Ishikawa (cell line): ENCODE results near the gene VPS25.

Experiments used
- CEBPB ChIP-seq: IDR thresholded peaks from 2 replicates; pipeline ENCODE4 v1.6.1; 2012
- CREB1 ChIP-seq: IDR thresholded peaks from 2 replicates; pipeline ENCODE4 v1.6.1; 2012; ENCODE audit warnings: low read depth
- EGR1 ChIP-seq: IDR thresholded peaks from 2 replicates; pipeline ENCODE4 v1.6.1; 2012
- EP300 ChIP-seq: IDR thresholded peaks from 2 replicates; pipeline ENCODE4 v1.6.1; 2012; ENCODE audit warnings: borderline replicate concordance
- FOXM1 ChIP-seq: IDR thresholded peaks from 2 replicates; pipeline ENCODE4 v1.6.1; 2012; ENCODE audit warnings: low read depth, borderline replicate concordance
- NFIC ChIP-seq: IDR thresholded peaks from 2 replicates; pipeline ENCODE4 v1.6.1; 2012
- RAD21 ChIP-seq: IDR thresholded peaks from 2 replicates; pipeline ENCODE4 v1.6.1; 2012; ENCODE audit warnings: low read depth
- REST ChIP-seq: IDR thresholded peaks from 2 replicates; pipeline ENCODE4 v1.6.1; 2012; ENCODE audit warnings: low read depth, mild to moderate bottlenecking
- TAF1 ChIP-seq: IDR thresholded peaks from 2 replicates; pipeline ENCODE4 v1.6.1; 2012; ENCODE audit warnings: low read depth, mild to moderate bottlenecking
- TCF12 ChIP-seq: IDR thresholded peaks from 2 replicates; pipeline ENCODE4 v1.6.1; 2012; ENCODE audit warnings: low read depth
- TEAD4 ChIP-seq: IDR thresholded peaks from 2 replicates; pipeline ENCODE4 v1.6.1; 2012
- USF1 ChIP-seq: IDR thresholded peaks from 2 replicates; pipeline ENCODE4 v1.6.1; 2012
- YY1 ChIP-seq: IDR thresholded peaks from 2 replicates; pipeline ENCODE4 v1.6.1; 2012; ENCODE audit warnings: low read depth
- ZBTB7A ChIP-seq: IDR thresholded peaks from 2 replicates; pipeline ENCODE4 v1.6.1; 2012; ENCODE audit warnings: low read depth
- TF ChIP-seq, protein P1 (sequence below): IDR thresholded peaks from 2 replicates; pipeline ENCODE4 v1.6.1; 2012

VPS25 gene

GRCh38 chr17:42787266-42787665 lies 14.0 kb downstream of the VPS25 start:
- TF ChIP-seq YY1, result no peak
- TF ChIP-seq TEAD4, result no peak
- TF ChIP-seq TAF1, result no peak
- TF ChIP-seq RAD21, result no peak
- TF ChIP-seq NFIC, result no peak

DNA sequence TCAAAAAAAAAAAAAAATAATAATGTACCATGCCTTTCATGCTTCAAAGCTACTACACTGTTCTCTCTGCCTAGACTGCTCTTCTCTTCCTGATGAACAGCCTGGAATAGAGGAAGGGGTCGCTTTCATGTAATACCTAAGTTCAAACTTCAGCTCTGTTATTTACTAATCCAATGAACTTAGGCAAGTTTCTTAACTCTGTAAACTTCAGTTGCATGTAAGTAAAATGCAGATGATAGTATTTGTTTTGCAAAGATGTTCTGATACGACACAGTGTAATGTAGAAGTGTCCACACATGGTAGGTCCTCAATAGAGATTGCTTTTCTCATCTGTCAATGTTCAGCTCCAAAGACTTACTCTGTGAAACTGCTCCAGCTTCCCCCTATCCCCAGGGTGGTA lies 18.7 kb downstream of the VPS25 start:
- TF ChIP-seq REST, result no peak
- TF ChIP-seq EGR1, result no peak
- no peak for TF ChIP-seq TCF12
- TF ChIP-seq, protein P1, sequence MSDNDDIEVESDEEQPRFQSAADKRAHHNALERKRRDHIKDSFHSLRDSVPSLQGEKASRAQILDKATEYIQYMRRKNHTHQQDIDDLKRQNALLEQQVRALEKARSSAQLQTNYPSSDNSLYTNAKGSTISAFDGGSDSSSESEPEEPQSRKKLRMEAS, result no peak
- no peak for TF ChIP-seq ZBTB7A
- TF ChIP-seq YY1, result no peak
- no peak for TF ChIP-seq NFIC
- TF ChIP-seq FOXM1, result no peak
- no peak for TF ChIP-seq CEBPB
- TF ChIP-seq TAF1, result no peak
- TF ChIP-seq EP300, result no peak
- no peak for TF ChIP-seq RAD21
- TF ChIP-seq USF1, result no peak
- no peak for TF ChIP-seq TEAD4
- no peak for TF ChIP-seq CREB1

DNA sequence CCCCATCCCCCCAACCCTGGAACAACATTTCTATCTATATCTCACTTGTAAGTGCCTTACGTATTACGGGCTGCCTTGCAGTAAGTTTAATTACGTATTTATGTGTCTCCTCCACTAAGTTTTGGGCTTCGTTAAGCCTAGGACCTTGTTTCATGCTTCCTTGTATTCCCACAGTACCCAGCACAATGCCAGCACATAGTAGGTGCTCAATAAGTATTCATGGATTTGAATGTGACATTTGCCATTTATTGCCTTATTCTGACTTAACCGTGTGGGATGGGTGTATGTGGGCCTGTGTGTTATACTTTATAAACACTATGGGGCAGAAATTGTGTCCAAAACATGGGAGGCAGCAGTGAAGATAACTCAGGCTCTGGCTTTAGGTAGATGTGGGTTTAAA lies 19.3 kb downstream of the VPS25 start:
- no peak for TF ChIP-seq FOXM1
- no peak for TF ChIP-seq TEAD4
- TF ChIP-seq CREB1, result no peak
- TF ChIP-seq TCF12, result no peak
- no peak for TF ChIP-seq REST
- TF ChIP-seq, protein P1, result no peak
- TF ChIP-seq RAD21, result no peak
- no peak for TF ChIP-seq TAF1
- no peak for TF ChIP-seq ZBTB7A
- no peak for TF ChIP-seq EGR1
- TF ChIP-seq USF1, result no peak
- no peak for TF ChIP-seq NFIC
- no peak for TF ChIP-seq YY1
- no peak for TF ChIP-seq EP300
- no peak for TF ChIP-seq CEBPB

DNA sequence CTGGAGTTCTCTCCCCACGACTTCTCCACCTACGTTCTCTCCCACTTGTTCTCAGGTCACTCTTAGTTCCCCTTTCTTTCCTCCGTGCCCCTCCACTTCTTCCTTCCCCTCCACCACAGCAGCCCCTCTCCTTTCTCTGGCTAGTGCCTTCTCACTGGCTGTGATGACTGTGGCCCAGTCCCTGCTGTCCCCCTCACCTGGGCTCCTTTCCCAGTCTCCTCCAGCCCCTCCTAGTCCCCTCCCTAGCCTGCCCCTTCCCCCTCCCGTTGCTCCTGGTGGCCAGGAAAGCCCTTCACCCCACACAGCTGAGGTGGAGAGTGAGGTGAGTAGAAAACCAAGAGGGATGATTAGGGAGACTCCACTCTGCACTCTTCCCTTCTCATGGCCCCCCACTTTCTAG lies 21.8 kb downstream of the VPS25 start:
- TF ChIP-seq EGR1 (no peak), REST (no peak), TAF1 (no peak), USF1 (no peak), NFIC (no peak), YY1 (no peak), TEAD4 (no peak), CEBPB (no peak)

DNA sequence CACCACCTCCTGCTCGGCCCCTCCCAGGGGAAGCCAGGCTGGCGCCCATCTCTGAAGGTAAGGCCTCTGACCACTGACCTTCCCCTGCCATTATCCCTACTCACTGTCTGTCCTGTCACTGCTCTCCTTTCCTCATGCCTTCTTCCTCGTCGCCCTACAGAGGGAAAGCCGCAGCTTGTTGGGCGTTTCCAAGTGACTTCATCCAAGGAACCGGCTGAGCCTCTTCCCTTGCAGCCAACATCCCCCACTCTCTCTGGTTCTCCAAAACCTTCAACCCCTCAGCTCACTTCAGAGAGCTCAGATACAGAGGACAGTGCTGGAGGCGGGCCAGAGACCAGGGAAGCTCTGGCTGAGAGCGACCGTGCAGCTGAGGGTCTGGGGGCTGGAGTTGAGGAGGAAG lies 22.2 kb downstream of the VPS25 start:
- TF ChIP-seq EP300 (no peak), TEAD4 (no peak), CEBPB (no peak)
